LNCaP clone FGC (cell line): Measurements from ENCODE around the gene WDR1.

Experiments used
- DNase-seq: peaks from one replicate; pipeline ENCODE4 v3.0.0-alpha.2; 2011; ENCODE audit warnings: low read depth
- H3K4me3 ChIP-seq: 2 replicates; pipeline ENCODE4 v1.5.1; 2011; ENCODE audit warnings: mild to moderate bottlenecking, low read depth, low read length, control low read depth
- CTCF ChIP-seq: IDR thresholded peaks from 2 replicates; pipeline ENCODE4 v1.5.1; 2012; ENCODE audit warnings: mild to moderate bottlenecking; ENCODE audit not compliant: control insufficient read depth, insufficient read depth; ENCODE audit errors: extremely low read depth

The WDR1 gene

GRCh38 chr4:10118048-10119004 is 1.7 kb upstream of the WDR1 start:
- TF ChIP-seq CTCF, result no peak
- no peak for DNase-seq
- H3K4me3 ChIP-seq, result no peak overlapping the region

- peak overlapping the region; percentile 67 for H3K4me3 ChIP-seq
- TF ChIP-seq CTCF, result no peak
- no peak for DNase-seq
These were observed 904 bp upstream of the WDR1 start for GRCh38 chr4:10117359-10118047.

- DNase-seq, result peak; percentile 30
- no peak for TF ChIP-seq CTCF
- H3K4me3 ChIP-seq, result peak overlapping the region; percentile 67
These were observed 616 bp downstream of the WDR1 start for GRCh38 chr4:10115797-10116568.

GRCh38 chr4:10115271-10115796 is 1.3 kb downstream of the WDR1 start:
- DNase-seq, result no peak
- H3K4me3 ChIP-seq, result peak overlapping the region; percentile 67
- no peak for TF ChIP-seq CTCF

- no peak for TF ChIP-seq CTCF
- no peak overlapping the region for H3K4me3 ChIP-seq
- no peak for DNase-seq
These were observed 2.0 kb downstream of the WDR1 start for GRCh38 chr4:10114607-10115006.

GRCh38 chr4:10114147-10114546 is 2.5 kb downstream of the WDR1 start:
- H3K4me3 ChIP-seq, result no peak overlapping the region
- no peak for TF ChIP-seq CTCF
- no peak for DNase-seq
